ENCODE results near the gene RAD23A. TPM values are rescaled to one million over a fixed set of nuclear protein-coding genes. Genes with fewer than 3 reads are reported as not detected.

RAD23A gene
- total and polyA plus RNA-seq, 2 donors (not counting 1 experiment from before 2014, with no cell fraction given): 46.2 to 72.2 TPM

GRCh38 chr19:12930002-12930645 is 15.5 kb upstream of the RAD23A start:
- H3K36me3 ChIP-seq (ENCODE audit: control insufficient read depth, insufficient read depth, low read length): peaks cover 21% of the 10 kb centered on the region
- H2AFZ ChIP-seq (ENCODE audit: low read length): no peak overlapping the region
- H4K20me1 ChIP-seq (ENCODE audit: control insufficient read depth, extremely low read depth, insufficient read depth, low read length): no peaks in the 10 kb centered on the region
- H3K4me2 ChIP-seq (ENCODE audit: extremely low read depth, insufficient read depth, low read length): no peak overlapping the region
- H3K9me3 ChIP-seq (ENCODE audit: control insufficient read depth, insufficient read depth, low read depth, low read length): no peaks in the 10 kb centered on the region
- no peaks in the 10 kb centered on the region for H3K27me3 ChIP-seq (ENCODE audit: control insufficient read depth, insufficient read depth, low read length)
- H3K27ac ChIP-seq (ENCODE audit: insufficient read depth, low read length): no peak overlapping the region
- H3K79me2 ChIP-seq (ENCODE audit: control insufficient read depth, insufficient read depth, low read length): peaks cover 20% of the 10 kb centered on the region
- DNase-seq (ENCODE audit: low read depth in 2 of 2): no peak
- no peaks in the 10 kb centered on the region for H3K4me1 ChIP-seq (ENCODE audit: control insufficient read depth, extremely low read depth, insufficient read depth, low read length)
- no peak for TF ChIP-seq EZH2 (IDR thresholded peaks at IDR 0.05; ENCODE audit: low read length, missing control alignments)
- TF ChIP-seq, protein P1, sequence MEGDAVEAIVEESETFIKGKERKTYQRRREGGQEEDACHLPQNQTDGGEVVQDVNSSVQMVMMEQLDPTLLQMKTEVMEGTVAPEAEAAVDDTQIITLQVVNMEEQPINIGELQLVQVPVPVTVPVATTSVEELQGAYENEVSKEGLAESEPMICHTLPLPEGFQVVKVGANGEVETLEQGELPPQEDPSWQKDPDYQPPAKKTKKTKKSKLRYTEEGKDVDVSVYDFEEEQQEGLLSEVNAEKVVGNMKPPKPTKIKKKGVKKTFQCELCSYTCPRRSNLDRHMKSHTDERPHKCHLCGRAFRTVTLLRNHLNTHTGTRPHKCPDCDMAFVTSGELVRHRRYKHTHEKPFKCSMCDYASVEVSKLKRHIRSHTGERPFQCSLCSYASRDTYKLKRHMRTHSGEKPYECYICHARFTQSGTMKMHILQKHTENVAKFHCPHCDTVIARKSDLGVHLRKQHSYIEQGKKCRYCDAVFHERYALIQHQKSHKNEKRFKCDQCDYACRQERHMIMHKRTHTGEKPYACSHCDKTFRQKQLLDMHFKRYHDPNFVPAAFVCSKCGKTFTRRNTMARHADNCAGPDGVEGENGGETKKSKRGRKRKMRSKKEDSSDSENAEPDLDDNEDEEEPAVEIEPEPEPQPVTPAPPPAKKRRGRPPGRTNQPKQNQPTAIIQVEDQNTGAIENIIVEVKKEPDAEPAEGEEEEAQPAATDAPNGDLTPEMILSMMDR (conservative IDR thresholded peaks at IDR 0.05 in 1 of 2, IDR thresholded peaks at IDR 0.05 in 1 of 2; ENCODE audit: low read depth in 1 of 2, low read length in 2 of 2): no peak
- no peak overlapping the region for H3K4me3 ChIP-seq (replicated peaks in 1 of 4; ENCODE audit: control extremely low read depth in 1 of 4, insufficient read depth in 1 of 4, low read depth in 3 of 4, low read length in 4 of 4)
- no peak overlapping the region for H3K9ac ChIP-seq (ENCODE audit: insufficient read depth, low read length)

DNA sequence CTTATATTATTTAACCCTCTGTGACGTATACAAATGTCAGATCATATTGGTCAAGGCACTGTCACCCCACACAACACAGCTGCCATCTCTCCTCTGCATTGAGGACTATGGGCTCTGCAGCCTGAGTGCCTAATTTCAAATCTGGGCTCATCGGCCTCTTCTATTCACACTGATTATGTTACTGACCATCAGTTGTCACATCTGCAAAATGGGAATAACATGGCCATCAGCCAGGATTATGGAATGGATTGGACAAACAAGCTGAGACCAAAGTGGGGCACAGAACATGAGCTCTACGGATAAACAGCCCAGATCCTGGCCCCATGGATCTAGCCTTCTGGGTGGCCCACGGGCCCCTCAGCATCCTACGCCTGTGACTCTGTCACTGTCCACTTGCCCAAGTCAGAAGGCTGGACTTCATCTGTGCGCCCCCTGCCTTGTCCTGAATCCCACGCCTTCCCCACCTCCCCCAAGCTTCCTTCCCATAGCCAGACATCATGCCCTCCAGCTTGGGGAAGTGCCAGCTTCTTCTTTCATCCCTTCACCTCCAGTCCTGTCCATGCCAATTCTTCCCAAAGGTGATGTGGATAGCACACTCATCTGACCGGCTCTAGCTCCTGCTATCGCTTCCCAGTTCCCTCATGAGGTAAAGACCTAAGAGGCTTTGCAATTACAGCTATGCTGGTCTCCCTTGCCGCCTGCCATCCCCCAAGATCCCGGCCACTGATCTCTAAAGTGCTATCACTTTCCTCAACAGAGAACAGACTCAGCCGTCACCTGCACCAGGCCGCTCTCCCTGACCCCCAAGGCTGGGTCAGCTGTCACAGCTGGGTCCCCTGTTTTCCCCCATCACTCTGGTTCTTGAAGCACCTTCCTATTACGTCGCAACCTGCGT is 13.0 kb upstream of the RAD23A start:
- no peak for DNase-seq (ENCODE audit: low read depth in 2 of 2)
- Histone ChIP-seq H3K9me3 (ENCODE audit: control insufficient read depth, insufficient read depth, low read depth, low read length) (no peaks in the 10 kb centered on the region), H3K36me3 (ENCODE audit: control insufficient read depth, insufficient read depth, low read length) (peaks cover 16% of the 10 kb centered on the region), H3K9ac (ENCODE audit: insufficient read depth, low read length) (peak overlapping the region; percentile 90), H3K27ac (ENCODE audit: insufficient read depth, low read length) (peak overlapping the region; percentile 75), H3K79me2 (ENCODE audit: control insufficient read depth, insufficient read depth, low read length) (peaks cover 20% of the 10 kb centered on the region), H2AFZ (ENCODE audit: low read length) (peak overlapping the region; percentile 61), H3K4me3 (replicated peaks in 1 of 4; ENCODE audit: control extremely low read depth in 1 of 4, insufficient read depth in 1 of 4, low read depth in 3 of 4, low read length in 4 of 4) (peak overlapping the region; percentile 71 to 96 (median 86)), H3K27me3 (ENCODE audit: control insufficient read depth, insufficient read depth, low read length) (no peaks in the 10 kb centered on the region), H3K4me1 (ENCODE audit: control insufficient read depth, extremely low read depth, insufficient read depth, low read length) (peaks cover 4% of the 10 kb centered on the region), H3K4me2 (ENCODE audit: extremely low read depth, insufficient read depth, low read length) (peak overlapping the region; percentile 97), H4K20me1 (ENCODE audit: control insufficient read depth, extremely low read depth, insufficient read depth, low read length) (no peaks in the 10 kb centered on the region)
- TF ChIP-seq EZH2 (IDR thresholded peaks at IDR 0.05; ENCODE audit: low read length, missing control alignments): no peak
- TF ChIP-seq, protein P1 (conservative IDR thresholded peaks at IDR 0.05 in 1 of 2, IDR thresholded peaks at IDR 0.05 in 1 of 2; ENCODE audit: low read depth in 1 of 2, low read length in 2 of 2): no peak
